GM19025 (cell line): Measurements from ENCODE around the gene ASH1L.
"Not testable (repeated sequence)": the region's sequence is repeated elsewhere in the genome, so short reads cannot be mapped to it uniquely, and the experiment has no call there.

Experiments
- ATAC-seq: cut with Tn5 transposase; IDR thresholded peaks from one replicate; pipeline ENCODE4 v1.9.1; 2021; ENCODE audit warnings: mild to moderate bottlenecking, low read depth, moderate library complexity; ENCODE audit not compliant: unreplicated experiment

The ASH1L gene

DNA sequence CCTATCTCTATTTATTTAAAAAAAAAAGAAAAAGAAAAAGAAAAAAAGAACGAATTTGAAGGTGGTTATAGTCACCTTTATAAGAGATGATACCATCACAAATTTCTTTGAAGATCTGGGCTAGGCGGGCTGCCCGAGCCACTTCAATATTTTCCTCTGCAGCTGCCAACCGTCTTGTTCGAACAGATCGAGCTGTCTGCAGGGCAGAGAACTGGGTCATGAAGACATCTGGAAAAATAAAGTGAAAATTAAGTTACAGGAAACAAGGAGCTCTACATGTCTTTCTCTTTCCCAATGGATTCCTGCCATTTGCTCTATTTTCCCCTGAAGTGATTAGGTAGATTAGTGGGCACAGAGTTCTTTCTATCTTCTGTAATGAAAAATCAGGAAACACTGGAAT lies 210.0 kb downstream of the ASH1L start:
- no peak for ATAC-seq

DNA sequence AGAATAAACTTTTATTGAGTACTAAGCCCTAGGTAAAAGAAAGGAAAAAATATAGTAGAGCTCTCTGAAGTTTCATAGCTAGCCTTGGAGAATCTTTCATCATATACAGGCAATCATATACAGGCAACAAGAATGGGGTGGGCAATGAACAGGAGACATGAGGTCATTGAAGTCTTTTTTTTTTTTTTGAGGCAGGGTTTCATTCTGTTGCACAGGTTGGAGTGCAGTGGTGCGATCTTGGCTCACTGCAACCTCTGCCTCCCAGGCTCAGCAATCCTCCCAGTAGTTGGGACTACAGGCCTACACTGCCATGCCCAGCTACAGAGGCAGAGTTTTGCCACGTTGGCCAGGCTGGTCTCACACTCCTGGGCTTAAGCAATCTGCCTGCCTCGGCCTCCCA lies 219.8 kb downstream of the ASH1L start:
- no peak for ATAC-seq

- ATAC-seq: no peak
Measured at GRCh38 chr1:155339515-155340097, 223.0 kb downstream of the ASH1L start.

- ATAC-seq: no peak
Measured at GRCh38 chr1:155334962-155335361, 227.6 kb downstream of the ASH1L start.

GRCh38 chr1:155329980-155330598 lies 232.5 kb downstream of the ASH1L start:
- ATAC-seq: no peak

DNA sequence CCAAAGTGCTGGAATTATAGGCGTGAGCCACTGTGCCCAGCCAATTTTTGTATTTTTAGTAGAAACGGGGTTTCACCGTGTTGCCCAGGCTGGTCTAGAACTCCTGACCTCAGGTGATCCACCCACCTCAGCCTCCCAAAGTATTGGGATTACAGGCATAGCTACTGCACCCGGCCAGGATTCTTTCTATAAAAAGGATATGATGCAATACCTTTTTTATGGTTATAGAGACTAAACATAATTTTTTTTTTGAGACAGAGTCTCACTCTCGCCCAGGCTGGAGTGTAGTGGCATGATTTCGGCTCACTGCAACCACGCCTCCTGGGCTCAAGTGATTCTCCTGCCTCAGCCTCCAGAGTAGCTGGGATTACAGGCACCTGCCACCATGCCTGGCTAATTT lies 233.7 kb downstream of the ASH1L start:
- ATAC-seq: not testable (repeated sequence)

DNA sequence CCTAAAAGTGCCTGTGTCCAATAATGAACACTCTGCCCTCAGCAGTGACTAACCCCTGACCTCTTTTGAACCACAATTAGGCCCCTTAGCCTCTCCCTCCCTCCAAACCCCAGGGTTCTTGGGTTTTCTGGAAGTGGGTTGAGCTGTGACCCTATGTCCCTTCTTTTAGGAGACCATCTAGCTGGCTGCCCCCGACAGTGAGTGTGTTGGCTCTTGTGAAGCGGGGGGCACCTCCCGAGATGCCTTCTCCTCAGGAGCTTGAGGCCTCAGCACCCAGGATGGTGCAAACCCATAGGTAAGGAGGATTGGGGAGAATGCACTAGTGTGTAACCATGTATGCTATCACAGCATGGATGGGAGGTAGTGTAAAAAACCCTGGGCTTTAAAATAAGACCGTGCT lies 234.6 kb downstream of the ASH1L start:
- no peak for ATAC-seq

DNA sequence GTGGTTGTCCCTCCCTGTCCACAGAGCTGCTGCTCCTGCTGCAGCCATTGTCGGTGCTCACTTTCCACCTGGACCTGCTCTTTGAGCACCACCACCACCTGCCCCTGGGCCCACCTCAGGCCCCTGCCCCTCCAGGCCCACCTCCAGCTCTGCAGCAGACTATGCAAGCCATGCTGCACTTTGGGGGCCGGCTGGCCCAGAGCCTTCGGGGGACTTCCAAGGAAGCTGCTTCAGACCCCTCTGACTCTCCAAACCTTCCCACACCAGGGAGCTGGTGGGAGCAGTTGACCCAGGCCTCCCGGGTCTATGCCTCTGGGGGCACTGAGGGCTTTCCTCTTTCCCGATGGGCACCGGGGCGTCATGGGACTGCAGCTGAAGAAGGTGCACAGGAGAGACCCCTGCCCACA lies 236.0 kb downstream of the ASH1L start:
- no peak for ATAC-seq

GRCh38 chr1:155326020-155326526 lies 236.5 kb downstream of the ASH1L start:
- ATAC-seq: no peak

GRCh38 chr1:155325603-155325893 lies 237.1 kb downstream of the ASH1L start:
- ATAC-seq: no peak

DNA sequence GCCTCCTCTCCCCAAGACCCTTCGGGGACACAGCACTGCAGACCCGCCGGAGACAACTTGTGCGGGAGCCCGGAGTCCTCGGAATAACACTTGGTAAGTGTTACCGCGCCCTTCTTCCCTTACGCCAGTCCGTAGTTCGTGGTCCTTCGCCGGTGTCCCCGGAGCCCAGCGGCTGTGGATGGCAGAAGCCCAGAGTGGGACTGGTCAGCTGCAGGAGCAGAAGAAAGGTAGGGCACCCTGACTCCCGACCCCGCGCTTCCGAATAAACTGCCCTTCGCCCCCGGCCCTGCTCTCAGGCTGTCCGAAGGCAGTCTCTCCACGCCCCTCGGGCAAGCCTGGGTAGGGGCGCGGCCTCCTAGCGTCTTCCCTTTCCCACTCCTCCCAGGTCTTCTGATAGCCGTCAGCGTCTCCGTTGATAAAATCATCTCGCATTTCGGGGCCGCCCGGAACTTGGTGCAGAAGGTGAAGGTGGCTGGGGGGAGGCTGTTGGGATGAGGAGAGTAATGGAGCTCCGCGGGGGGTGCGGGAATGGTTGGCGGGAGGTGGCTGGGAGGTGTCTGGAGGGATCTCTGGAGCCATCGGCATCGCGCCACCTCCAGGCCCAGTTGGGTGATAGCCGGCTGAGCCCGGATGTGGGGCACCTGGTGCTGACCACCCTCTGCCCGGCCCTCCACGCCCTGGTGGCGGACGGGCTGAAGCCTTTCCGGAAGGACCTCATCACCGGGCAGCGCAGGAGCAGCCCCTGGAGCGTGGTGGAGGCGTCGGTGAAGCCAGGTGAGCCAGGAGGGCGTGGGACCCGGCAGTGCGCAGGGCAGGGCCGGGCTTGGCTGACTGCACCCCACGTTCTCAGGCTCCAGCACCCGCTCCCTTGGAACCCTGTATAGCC lies 237.6 kb downstream of the ASH1L start:
- no peak for ATAC-seq

DNA sequence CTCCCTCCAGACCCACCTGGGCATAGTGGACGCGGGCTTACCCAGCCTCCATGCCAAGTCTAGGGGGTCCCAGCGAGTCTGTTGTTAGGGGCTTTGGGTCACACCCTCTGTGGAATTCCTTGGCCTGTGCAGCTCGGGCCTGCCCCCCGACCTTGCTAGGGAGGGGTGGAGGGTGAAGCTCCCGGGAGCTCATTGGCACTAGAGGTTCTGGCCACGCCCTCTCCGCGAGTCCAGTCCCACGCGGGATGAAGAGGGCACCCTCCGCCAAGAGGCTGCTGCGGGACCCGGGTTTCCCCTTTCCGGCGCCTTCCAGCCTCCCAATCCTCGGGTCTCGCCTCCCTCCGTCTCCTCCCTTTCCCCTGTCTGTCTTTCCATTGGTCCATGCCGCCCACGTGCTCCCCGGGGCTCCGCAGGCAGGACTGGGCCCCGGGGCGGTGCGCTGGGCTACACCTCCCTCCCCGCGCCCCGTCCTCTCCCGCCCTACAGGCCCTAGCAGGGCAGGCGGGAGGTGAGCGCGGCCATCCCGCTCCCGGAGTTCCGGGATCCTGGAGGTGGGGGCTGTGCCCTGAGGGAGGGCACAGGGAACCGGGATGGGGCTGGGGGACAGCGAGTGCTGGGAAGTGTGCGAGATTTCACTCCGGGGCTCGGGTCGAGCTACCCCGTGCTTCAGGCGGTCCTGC lies 238.4 kb downstream of the ASH1L start:
- peak; percentile 71 for ATAC-seq

GRCh38 chr1:155323729-155324036 lies 238.9 kb downstream of the ASH1L start:
- peak; percentile 32 for ATAC-seq

DNA sequence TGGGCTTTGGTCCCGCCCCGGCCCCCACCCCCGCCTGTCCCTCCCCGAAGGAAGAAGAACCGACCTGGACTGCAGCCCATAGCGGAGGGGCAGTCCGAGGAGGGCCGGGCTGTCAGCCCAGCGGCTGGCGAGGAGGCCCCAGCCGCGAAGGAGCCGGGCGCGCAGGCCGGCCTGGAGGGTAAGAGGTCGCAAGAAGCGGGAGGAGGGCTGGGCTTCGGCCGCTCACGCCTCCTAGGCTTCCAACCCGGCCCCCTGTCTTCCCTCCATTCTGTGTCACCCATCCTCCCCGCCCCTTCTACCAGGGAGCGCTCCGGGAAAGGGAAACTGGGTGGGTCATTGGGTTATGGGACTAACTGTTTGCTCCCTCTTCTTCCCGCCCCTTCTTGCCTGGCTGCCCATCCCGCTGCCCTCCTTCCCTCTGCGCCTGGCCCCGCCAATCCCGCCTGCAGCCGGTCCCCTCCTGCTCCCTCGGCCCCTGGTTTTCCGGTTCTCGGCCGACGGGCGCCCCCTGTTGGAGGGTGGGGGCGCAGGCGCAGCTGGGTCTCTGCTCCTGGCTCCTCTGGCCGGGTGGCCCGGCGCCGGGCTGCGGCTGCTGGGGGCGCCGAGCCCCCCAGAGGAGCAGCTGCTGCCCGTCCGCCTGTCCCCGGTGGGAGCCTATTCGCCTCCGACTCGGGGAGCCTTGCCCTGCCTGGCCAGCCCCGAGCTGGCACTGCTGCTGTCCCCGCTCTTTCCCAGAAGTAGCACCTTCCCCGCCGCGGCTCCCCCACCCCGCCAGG lies 239.5 kb downstream of the ASH1L start:
- ATAC-seq: no peak

DNA sequence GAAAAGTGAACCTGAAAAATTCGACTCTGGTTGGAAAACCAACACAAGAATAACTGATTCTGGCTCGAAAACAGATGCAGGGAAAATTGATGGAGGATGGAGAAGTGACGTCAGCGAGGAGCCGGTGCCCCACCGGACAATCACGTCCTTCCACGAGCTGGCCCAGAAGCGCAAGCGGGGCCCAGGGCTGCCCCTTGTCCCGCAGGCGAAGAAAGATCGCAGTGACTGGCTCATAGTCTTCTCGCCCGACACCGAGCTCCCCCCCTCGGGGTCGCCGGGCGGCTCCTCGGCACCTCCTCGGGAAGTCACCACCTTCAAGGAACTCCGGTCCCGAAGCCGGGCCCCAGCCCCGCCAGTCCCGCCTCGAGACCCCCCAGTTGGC lies 240.0 kb downstream of the ASH1L start:
- ATAC-seq: no peak

DNA sequence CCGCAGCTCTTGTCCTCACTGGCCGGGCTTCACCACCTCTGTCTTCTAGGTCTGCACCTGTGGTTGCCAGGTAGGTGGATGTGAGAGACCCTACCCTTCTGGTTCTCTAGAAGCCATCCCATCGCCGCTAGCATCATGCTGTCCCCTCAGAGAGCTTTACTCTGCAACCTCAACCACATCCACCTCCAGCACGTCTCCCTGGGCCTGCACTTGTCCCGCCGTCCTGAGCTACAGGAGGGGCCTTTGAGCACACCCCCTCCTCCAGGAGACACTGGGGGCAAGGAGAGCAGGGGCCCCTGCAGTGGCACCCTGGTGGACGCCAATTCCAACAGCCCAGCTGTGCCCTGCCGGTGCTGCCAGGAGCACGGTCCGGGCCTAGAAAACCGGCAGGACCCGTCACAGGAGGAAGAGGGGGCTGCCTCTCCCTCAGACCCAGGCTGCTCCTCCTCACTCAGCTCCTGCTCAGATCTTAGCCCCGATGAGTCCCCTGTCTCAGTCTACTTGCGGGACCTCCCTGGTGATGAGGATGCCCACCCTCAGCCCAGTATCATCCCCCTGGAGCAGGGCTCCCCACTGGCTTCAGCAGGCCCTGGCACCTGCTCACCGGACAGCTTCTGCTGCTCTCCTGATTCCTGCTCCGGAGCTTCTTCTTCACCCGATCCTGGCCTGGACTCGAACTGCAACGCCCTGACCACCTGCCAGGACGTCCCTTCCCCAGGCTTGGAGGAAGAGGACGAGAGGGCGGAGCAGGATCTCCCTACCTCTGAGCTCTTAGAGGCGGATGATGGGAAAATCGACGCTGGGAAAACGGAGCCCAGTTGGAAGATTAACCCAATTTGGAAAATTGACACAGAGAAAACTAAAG lies 240.7 kb downstream of the ASH1L start:
- no peak for ATAC-seq

- ATAC-seq: no peak
Measured at GRCh38 chr1:155320661-155321617, 241.7 kb downstream of the ASH1L start, which contains the start of gene RUSC1. Gene RUSC1, plus strand, starts transcription at chr1:155320894. Its CDS starts 880 bp downstream, at chr1:155321774.

- no peak for ATAC-seq
Measured at GRCh38 chr1:155320252-155320651, 242.4 kb downstream of the ASH1L start.
